SU-DHL-6 (cell line): ENCODE data around the gene ATP5F1D.

Experiments used
- CTCF ChIP-seq: fragments of 200-600 bp; sonication (generic); IDR thresholded peaks from one replicate; pipeline ENCODE4 v1.5.1; 2017; ENCODE audit warnings: antibody characterized with exemption, mild to moderate bottlenecking, low read length, moderate library complexity; ENCODE audit not compliant: insufficient read depth, poor library complexity, severe bottlenecking
- EZH2phosphoT487 ChIP-seq: fragments of 200-600 bp; sonication (generic), shearing (Covaris generic); conservative IDR thresholded peaks from 2 replicates; pipeline ENCODE4 v1.6.1; 2018; ENCODE audit warnings: mild to moderate bottlenecking, antibody characterized with exemption, low read length, moderate library complexity, mixed read lengths

DNA sequence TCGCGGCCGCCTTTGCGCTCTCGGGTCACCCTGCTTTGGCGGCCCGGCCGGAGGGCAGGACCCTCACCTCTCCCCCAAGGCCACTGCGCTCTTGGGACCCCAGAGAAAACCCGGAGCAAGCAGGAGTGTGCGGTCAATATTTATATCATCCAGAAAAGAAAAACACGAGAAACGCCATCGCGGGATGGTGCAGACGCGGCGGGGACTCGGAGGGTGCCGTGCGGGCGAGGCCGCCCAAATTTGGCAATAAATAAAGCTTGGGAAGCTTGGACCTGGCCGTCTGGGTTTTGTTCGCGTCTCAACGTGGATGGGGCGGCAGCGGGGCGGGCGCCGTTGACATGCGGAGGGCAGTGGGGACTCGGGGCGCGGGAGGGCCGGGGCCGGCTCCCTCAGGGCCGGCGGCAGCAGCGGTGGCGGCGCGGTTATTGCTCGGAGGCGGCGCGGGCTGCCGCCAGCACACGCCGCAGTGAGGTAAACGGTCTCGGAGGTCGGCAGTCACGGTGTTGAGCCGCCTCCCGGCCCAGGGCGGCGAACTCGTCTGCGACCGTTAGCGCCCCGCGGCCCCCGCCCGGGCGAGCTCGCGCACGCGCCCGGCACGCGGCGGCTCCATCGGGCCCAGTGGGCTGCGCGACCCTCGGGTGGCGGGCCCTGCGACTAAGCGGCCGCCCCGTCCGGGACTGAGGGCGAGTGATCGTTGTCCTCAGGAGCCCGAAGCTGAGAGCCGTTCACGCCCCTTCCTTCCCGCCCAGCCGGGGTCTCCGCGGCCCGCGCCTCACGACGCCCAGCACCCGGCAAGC, 13.2 kb upstream of the ATP5F1D start:
- TF ChIP-seq CTCF (no peak), EZH2phosphoT487 (no peak)
